Neural cell (in vitro differentiated cells): ENCODE results near the gene SMKR1. TPM values are rescaled to one million over a fixed set of nuclear protein-coding genes. Genes with fewer than 3 reads are reported as not detected.
"Not testable (repeated sequence)": the region's sequence is repeated elsewhere in the genome, so short reads cannot be mapped to it uniquely, and the experiment has no call there.

ENCODE experiments used
- H2AFZ ChIP-seq: fragments of 200-600, 300-800 bp; sonication (generic), shearing (Covaris generic); 2 replicates; pipeline ENCODE4 v1.6.0; 2014; ENCODE audit warnings: low read depth, mild to moderate bottlenecking, antibody characterized with exemption, low read length, moderate library complexity
- H3F3A ChIP-seq: fragments of 200-600 bp; shearing (Covaris generic); 2 replicates; pipeline ENCODE4 v1.6.1; 2016; ENCODE audit warnings: mild to moderate bottlenecking, moderate library complexity, mixed read lengths, antibody characterized with exemption, low read length; ENCODE audit not compliant: insufficient read depth, poor library complexity, severe bottlenecking
- H3K27ac ChIP-seq: fragments of 200-600, 300-800 bp; sonication (generic), shearing (Covaris generic); 2 replicates; pipeline ENCODE4 v1.5.1; 2014; ENCODE audit warnings: mild to moderate bottlenecking, low read length, moderate library complexity
- H3K27me3 ChIP-seq: fragments of 300-800, 200-600 bp; sonication (generic), shearing (Covaris generic); 2 replicates; pipeline ENCODE4 v1.6.0; 2014; ENCODE audit warnings: mild to moderate bottlenecking, low read depth, low read length, moderate library complexity; ENCODE audit not compliant: insufficient read depth
- H3K36me3 ChIP-seq: fragments of 300-800, 200-600 bp; sonication (generic), shearing (Covaris generic); 2 replicates; pipeline ENCODE4 v1.5.1; 2014; ENCODE audit warnings: mild to moderate bottlenecking, antibody characterized with exemption, low read length, moderate library complexity; ENCODE audit not compliant: insufficient read depth
- H3K4me2 ChIP-seq: fragments of 300-800, 200-600 bp; sonication (generic), shearing (Covaris generic); 2 replicates; pipeline ENCODE4 v1.6.0; 2014; ENCODE audit warnings: mild to moderate bottlenecking, low read length
- H3K4me3 ChIP-seq: fragments of 300-800, 200-600 bp; sonication (generic), shearing (Covaris generic); 2 replicates; pipeline ENCODE4 v1.5.1; 2014; ENCODE audit warnings: mild to moderate bottlenecking, low read length, moderate library complexity
- H3K79me2 ChIP-seq: fragments of 200-600 bp; shearing (Covaris generic); replicated peaks from 2 replicates; pipeline ENCODE4 v1.6.0; 2014; ENCODE audit warnings: mild to moderate bottlenecking, low read length, moderate library complexity; ENCODE audit not compliant: insufficient read depth
- H3K9ac ChIP-seq: fragments of 300-800, 200-600 bp; sonication (generic), shearing (Covaris generic); 2 replicates; pipeline ENCODE4 v1.6.1; 2016; ENCODE audit warnings: mild to moderate bottlenecking, low read length, mixed read lengths
- H3K9me2 ChIP-seq: fragments of 200-600 bp; shearing (Covaris generic); 2 replicates; pipeline ENCODE4 v1.6.1; 2016; ENCODE audit warnings: mild to moderate bottlenecking, low read length, mixed read lengths; ENCODE audit not compliant: insufficient read depth
- H3K9me3 ChIP-seq: fragments of 200-600, 300-800 bp; sonication (generic), shearing (Covaris generic); 2 replicates; pipeline ENCODE4 v1.6.1; 2016; ENCODE audit warnings: mild to moderate bottlenecking, mixed run types, low read length, moderate library complexity, mixed read lengths
- H4K20me1 ChIP-seq: fragments of 200-600 bp; shearing (Covaris generic); 2 replicates; pipeline ENCODE4 v1.6.1; 2016; ENCODE audit warnings: mild to moderate bottlenecking, mixed run types; ENCODE audit not compliant: insufficient read depth
- EP300 ChIP-seq: fragments of 450-650 bp; conservative IDR thresholded peaks from 2 replicates; pipeline ENCODE4 v1.6.1; 2014; ENCODE audit warnings: antibody characterized with exemption, mild to moderate bottlenecking, moderate library complexity; ENCODE audit not compliant: poor library complexity, severe bottlenecking
- EZH2 ChIP-seq: fragments of 200-600, 300-800 bp; shearing (Covaris generic), sonication (generic); IDR thresholded peaks from 2 replicates; pipeline ENCODE4 v1.6.1; 2014; ENCODE audit warnings: antibody characterized with exemption, low read length, borderline replicate concordance, mild to moderate bottlenecking; ENCODE audit not compliant: insufficient read depth, poor library complexity, severe bottlenecking
- MXI1 ChIP-seq: fragments of 450-650 bp; conservative IDR thresholded peaks from 2 replicates; pipeline ENCODE4 v1.6.1; 2014; ENCODE audit warnings: antibody characterized with exemption, mild to moderate bottlenecking; ENCODE audit not compliant: poor library complexity, severe bottlenecking
- POLR2AphosphoS5 ChIP-seq: IDR thresholded peaks from 2 replicates; pipeline ENCODE4 v1.6.1; 2012
- RAD21 ChIP-seq: fragments of 450-650 bp; conservative IDR thresholded peaks from 2 replicates; pipeline ENCODE4 v1.6.1; 2014; ENCODE audit warnings: antibody characterized with exemption, mild to moderate bottlenecking, moderate library complexity
- SMC3 ChIP-seq: fragments of 450-650 bp; conservative IDR thresholded peaks from 2 replicates; pipeline ENCODE4 v1.6.1; 2014; ENCODE audit warnings: antibody characterized with exemption, mild to moderate bottlenecking, moderate library complexity; ENCODE audit not compliant: poor library complexity
- TAF1 ChIP-seq: IDR thresholded peaks from 2 replicates; pipeline ENCODE4 v1.6.1; 2012; ENCODE audit warnings: low read depth
- polyA plus RNA-seq: library from polyadenylated mRNA; depleted of rRNA; stranded (reverse); fragments of >200 nt; gene quantifications from 2 replicates; pipeline ENCODE4 v1.2.3, GENCODE V29; 2014
- TF ChIP-seq, protein P1 (sequence below): IDR thresholded peaks from 2 replicates; pipeline ENCODE4 v1.6.1; 2012; ENCODE audit warnings: borderline replicate concordance
- TF ChIP-seq, protein P2 (sequence below): fragments of 450-650 bp; IDR thresholded peaks from 2 replicates; pipeline ENCODE4 v1.5.1; 2014; ENCODE audit warnings: antibody characterized with exemption, mild to moderate bottlenecking, moderate library complexity; ENCODE audit not compliant: poor library complexity, severe bottlenecking

SMKR1 gene
- polyA plus RNA-seq, 1 donor from 2014 or later = 8.5 TPM

- H3F3A ChIP-seq = no peaks in the 10 kb centered on the region
- H3K4me3 ChIP-seq = no peak overlapping the region
- no peak overlapping the region for H3K4me2 ChIP-seq
- no peaks in the 10 kb centered on the region for H3K9me2 ChIP-seq
- no peaks in the 10 kb centered on the region for H3K27me3 ChIP-seq
- H3K36me3 ChIP-seq = no peaks in the 10 kb centered on the region
- no peaks in the 10 kb centered on the region for H4K20me1 ChIP-seq
- TF ChIP-seq MXI1 = no peak
- no peak for TF ChIP-seq SMC3
- no peak for TF ChIP-seq EP300
- TF ChIP-seq, protein P1, sequence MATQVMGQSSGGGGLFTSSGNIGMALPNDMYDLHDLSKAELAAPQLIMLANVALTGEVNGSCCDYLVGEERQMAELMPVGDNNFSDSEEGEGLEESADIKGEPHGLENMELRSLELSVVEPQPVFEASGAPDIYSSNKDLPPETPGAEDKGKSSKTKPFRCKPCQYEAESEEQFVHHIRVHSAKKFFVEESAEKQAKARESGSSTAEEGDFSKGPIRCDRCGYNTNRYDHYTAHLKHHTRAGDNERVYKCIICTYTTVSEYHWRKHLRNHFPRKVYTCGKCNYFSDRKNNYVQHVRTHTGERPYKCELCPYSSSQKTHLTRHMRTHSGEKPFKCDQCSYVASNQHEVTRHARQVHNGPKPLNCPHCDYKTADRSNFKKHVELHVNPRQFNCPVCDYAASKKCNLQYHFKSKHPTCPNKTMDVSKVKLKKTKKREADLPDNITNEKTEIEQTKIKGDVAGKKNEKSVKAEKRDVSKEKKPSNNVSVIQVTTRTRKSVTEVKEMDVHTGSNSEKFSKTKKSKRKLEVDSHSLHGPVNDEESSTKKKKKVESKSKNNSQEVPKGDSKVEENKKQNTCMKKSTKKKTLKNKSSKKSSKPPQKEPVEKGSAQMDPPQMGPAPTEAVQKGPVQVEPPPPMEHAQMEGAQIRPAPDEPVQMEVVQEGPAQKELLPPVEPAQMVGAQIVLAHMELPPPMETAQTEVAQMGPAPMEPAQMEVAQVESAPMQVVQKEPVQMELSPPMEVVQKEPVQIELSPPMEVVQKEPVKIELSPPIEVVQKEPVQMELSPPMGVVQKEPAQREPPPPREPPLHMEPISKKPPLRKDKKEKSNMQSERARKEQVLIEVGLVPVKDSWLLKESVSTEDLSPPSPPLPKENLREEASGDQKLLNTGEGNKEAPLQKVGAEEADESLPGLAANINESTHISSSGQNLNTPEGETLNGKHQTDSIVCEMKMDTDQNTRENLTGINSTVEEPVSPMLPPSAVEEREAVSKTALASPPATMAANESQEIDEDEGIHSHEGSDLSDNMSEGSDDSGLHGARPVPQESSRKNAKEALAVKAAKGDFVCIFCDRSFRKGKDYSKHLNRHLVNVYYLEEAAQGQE = no peak
- TF ChIP-seq EZH2 = no peak
- TF ChIP-seq RAD21 = no peak
- H3K9ac ChIP-seq = no peak overlapping the region
- H2AFZ ChIP-seq = no peak overlapping the region
- H3K27ac ChIP-seq = no peak overlapping the region
- H3K79me2 ChIP-seq = no peaks in the 10 kb centered on the region
- H3K9me3 ChIP-seq = no peaks in the 10 kb centered on the region
These were observed 21.6 kb downstream of the SMKR1 start for GRCh38 chr7:129523924-129524323.

DNA sequence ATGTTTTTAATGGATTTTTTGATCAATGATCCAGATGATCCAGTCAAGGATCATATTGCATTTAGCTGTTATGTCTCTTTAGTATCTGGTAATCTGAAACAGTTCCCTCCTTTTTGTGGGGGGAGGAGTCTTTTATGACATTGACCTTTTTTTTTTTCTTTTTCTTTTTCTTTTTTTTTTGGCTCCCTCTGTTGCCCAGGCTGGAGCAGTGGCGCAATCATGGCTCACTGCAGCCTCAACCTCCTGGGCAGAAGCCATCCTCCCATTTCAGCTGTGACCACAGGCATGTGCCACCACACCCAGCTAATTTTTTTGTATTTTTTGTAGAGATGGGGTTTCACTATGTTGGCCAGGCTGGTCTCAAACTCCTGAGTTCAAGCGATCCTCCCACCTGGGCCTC lies 22.1 kb downstream of the SMKR1 start:
- not testable (repeated sequence) for H3K27me3 ChIP-seq, H3K36me3 ChIP-seq, H3K4me2 ChIP-seq, H3F3A ChIP-seq, H3K9me2 ChIP-seq, H4K20me1 ChIP-seq, H3K27ac ChIP-seq, H3K9me3 ChIP-seq, H2AFZ ChIP-seq, H3K79me2 ChIP-seq, H3K4me3 ChIP-seq, H3K9ac ChIP-seq

DNA sequence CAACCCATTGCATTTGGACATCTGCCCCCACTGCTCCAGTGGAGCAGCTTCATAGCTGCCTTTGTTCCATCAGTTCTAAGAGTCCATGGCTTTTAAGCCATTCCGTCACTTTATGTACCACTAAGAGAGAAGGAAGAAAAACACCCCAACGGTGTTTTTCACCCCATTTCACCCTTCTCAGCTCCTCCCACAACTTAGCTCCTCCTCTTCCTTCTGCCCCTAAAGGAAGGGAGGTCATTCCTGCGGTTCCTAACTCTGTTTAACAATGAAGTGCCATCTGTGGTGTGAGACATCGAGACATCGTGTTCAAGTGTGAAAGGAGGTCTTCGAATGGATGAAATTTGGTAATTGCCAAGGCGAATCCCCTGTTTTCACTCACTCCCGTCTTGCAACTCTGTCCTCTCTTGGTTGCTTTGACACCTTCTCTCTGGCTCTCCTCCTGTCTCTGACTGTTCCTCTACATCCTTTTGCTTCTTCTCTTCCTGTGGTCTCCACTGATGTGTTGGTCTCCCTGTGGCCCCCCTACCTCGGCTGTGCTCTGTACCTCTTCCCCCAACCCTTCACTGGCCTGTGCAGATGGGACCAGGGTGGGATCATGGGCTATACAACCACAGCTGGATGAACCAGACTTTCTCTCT lies 23.0 kb downstream of the SMKR1 start:
- H4K20me1 ChIP-seq = no peaks in the 10 kb centered on the region
- no peak overlapping the region for H3K4me3 ChIP-seq
- no peaks in the 10 kb centered on the region for H3K36me3 ChIP-seq
- no peak overlapping the region for H3K9ac ChIP-seq
- no peak overlapping the region for H3K4me2 ChIP-seq
- H3K9me3 ChIP-seq = no peaks in the 10 kb centered on the region
- no peaks in the 10 kb centered on the region for H3K27me3 ChIP-seq
- H3K79me2 ChIP-seq = no peaks in the 10 kb centered on the region
- H3K27ac ChIP-seq = no peak overlapping the region
- no peaks in the 10 kb centered on the region for H3K9me2 ChIP-seq
- no peaks in the 10 kb centered on the region for H3F3A ChIP-seq
- TF ChIP-seq MXI1 (no peak), RAD21 (no peak), TAF1 (no peak), SMC3 (no peak), EZH2 (no peak), EP300 (no peak), POLR2AphosphoS5 (no peak)
- TF ChIP-seq, protein P2, sequence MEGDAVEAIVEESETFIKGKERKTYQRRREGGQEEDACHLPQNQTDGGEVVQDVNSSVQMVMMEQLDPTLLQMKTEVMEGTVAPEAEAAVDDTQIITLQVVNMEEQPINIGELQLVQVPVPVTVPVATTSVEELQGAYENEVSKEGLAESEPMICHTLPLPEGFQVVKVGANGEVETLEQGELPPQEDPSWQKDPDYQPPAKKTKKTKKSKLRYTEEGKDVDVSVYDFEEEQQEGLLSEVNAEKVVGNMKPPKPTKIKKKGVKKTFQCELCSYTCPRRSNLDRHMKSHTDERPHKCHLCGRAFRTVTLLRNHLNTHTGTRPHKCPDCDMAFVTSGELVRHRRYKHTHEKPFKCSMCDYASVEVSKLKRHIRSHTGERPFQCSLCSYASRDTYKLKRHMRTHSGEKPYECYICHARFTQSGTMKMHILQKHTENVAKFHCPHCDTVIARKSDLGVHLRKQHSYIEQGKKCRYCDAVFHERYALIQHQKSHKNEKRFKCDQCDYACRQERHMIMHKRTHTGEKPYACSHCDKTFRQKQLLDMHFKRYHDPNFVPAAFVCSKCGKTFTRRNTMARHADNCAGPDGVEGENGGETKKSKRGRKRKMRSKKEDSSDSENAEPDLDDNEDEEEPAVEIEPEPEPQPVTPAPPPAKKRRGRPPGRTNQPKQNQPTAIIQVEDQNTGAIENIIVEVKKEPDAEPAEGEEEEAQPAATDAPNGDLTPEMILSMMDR = no peak
- TF ChIP-seq, protein P1 = no peak
- H2AFZ ChIP-seq = no peak overlapping the region
